Measurements from ENCODE around the gene TEX54.

DNA sequence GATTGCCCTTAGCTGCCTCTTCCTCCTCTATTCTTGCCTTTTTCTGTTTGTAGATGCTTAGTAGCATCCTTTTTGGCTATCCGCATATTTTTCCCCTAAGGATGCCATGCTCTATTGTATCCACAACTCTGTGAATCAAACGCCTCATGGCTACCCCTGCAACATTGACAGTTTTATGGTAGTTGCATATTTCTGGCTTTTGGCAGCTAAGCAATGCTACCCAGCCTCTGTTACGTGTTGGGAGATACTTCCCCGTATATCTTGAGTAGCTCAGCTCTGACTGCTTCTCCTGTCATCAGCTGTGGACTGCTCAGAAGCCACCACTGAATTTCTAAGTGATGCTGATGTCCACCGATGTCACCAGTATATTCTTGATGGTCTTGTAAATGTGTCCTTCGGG lies 33.0 kb upstream of the TEX54 start:
- TF ChIP-seq, protein P1, sequence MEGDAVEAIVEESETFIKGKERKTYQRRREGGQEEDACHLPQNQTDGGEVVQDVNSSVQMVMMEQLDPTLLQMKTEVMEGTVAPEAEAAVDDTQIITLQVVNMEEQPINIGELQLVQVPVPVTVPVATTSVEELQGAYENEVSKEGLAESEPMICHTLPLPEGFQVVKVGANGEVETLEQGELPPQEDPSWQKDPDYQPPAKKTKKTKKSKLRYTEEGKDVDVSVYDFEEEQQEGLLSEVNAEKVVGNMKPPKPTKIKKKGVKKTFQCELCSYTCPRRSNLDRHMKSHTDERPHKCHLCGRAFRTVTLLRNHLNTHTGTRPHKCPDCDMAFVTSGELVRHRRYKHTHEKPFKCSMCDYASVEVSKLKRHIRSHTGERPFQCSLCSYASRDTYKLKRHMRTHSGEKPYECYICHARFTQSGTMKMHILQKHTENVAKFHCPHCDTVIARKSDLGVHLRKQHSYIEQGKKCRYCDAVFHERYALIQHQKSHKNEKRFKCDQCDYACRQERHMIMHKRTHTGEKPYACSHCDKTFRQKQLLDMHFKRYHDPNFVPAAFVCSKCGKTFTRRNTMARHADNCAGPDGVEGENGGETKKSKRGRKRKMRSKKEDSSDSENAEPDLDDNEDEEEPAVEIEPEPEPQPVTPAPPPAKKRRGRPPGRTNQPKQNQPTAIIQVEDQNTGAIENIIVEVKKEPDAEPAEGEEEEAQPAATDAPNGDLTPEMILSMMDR (IDR thresholded peaks at IDR 0.05), result no peak
- TF ChIP-seq POLR2A (IDR thresholded peaks at IDR 0.05), result no peak

Data from Peyer's patch (tissue), 4 donors.